Activated T-cell treated with anti-CD3 and anti-CD28 coated beads, Interleukin-2, amount 50 U/mL, for 24 hours (primary cell): ENCODE results near the gene TGDS.

Source experiments
- DNase-seq: peaks from one replicate; pipeline ENCODE4 v3.0.0-alpha.2; 2020
- H3K27ac Mint-ChIP-seq: 2 replicates; pipeline ENCODE4 v1.8.0; 2020; ENCODE audit warnings: mild to moderate bottlenecking, mixed read lengths
- H3K27me3 Mint-ChIP-seq: 2 replicates; pipeline ENCODE4 v1.8.0; 2020; ENCODE audit warnings: mixed read lengths
- H3K36me3 Mint-ChIP-seq: 2 replicates; pipeline ENCODE4 v1.8.0; 2020; ENCODE audit warnings: low read depth, mixed read lengths
- H3K4me1 Mint-ChIP-seq: 2 replicates; pipeline ENCODE4 v1.8.0; 2020; ENCODE audit warnings: low read depth, mixed read lengths
- H3K4me3 Mint-ChIP-seq: 2 replicates; pipeline ENCODE4 v1.8.0; 2020; ENCODE audit warnings: mild to moderate bottlenecking, moderate library complexity, mixed read lengths
- H3K9me3 Mint-ChIP-seq: 2 replicates; pipeline ENCODE4 v1.8.0; 2020; ENCODE audit warnings: mixed read lengths

The TGDS gene

DNA sequence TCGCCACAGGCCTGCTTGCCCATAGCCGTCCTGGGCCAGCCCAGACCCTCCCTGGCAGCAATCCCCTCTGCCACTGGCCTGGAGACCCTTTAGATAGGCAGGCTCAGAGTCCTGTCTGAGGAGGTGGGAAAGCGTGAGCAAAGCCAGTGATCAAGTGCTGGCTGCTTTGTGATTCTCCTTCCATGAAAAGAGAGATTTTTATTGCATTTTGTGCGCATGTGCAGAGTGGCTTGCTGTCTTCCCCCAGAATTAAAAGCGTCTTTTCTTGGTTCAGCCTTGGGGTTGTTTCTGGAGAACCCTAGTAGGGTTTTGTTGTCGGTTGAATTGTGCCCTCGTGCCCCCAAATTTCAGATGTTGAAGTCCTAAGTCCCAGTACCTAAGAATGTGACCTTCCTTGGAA is 71.5 kb downstream of the TGDS start:
- Mint-ChIP-seq H3K27me3 (no peaks in the 10 kb centered on the region), H3K4me3 (no peak overlapping the region), H3K36me3 (no peaks in the 10 kb centered on the region), H3K4me1 (no peaks in the 10 kb centered on the region), H3K9me3 (no peaks in the 10 kb centered on the region), H3K27ac (no peak overlapping the region)
- no peak for DNase-seq
